ENCODE data around the gene SUV39H2.
"Not testable (repeated sequence)": the region's sequence is repeated elsewhere in the genome, so short reads cannot be mapped to it uniquely, and the experiment has no call there.

DNA sequence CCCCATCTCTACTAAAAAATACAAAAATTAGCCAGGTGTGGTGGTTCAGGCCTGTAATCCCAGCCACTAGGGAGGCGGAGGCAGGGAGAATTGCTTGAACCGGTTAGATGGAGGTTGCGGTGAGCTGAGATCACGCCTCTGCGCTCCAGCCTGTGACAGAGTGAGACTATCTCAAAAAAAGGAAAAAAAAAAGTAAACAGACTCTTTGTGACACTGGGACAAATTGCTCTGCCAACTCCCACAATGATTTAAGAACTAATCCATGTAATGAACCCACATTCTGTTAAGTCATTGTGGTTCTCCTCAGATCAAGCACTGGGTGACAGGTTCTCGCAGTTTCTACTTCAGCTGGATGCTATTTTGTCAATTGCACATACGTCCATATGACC lies 64.3 kb downstream of the SUV39H2 start:
- TF ChIP-seq, protein P1, sequence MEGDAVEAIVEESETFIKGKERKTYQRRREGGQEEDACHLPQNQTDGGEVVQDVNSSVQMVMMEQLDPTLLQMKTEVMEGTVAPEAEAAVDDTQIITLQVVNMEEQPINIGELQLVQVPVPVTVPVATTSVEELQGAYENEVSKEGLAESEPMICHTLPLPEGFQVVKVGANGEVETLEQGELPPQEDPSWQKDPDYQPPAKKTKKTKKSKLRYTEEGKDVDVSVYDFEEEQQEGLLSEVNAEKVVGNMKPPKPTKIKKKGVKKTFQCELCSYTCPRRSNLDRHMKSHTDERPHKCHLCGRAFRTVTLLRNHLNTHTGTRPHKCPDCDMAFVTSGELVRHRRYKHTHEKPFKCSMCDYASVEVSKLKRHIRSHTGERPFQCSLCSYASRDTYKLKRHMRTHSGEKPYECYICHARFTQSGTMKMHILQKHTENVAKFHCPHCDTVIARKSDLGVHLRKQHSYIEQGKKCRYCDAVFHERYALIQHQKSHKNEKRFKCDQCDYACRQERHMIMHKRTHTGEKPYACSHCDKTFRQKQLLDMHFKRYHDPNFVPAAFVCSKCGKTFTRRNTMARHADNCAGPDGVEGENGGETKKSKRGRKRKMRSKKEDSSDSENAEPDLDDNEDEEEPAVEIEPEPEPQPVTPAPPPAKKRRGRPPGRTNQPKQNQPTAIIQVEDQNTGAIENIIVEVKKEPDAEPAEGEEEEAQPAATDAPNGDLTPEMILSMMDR (conservative IDR thresholded peaks at IDR 0.05; ENCODE audit: low read length): not testable (repeated sequence)
- not testable (repeated sequence) for TF ChIP-seq EZH2phosphoT487 (IDR thresholded peaks at IDR 0.05; ENCODE audit: borderline replicate concordance)
